Measurements from ENCODE around the gene GDPD3. TPM values are rescaled to one million over a fixed set of nuclear protein-coding genes. Genes with fewer than 3 reads are reported as not detected.
A peak's percentile ranks its signal among the peaks of the same experiment; 100 is the strongest.

The GDPD3 gene
- total and polyA plus RNA-seq, 2 of the 13 experiments (the other 11 are each of a cell fraction or from before 2014, with no cell fraction given): 18.7 to 20.6 TPM

DNA sequence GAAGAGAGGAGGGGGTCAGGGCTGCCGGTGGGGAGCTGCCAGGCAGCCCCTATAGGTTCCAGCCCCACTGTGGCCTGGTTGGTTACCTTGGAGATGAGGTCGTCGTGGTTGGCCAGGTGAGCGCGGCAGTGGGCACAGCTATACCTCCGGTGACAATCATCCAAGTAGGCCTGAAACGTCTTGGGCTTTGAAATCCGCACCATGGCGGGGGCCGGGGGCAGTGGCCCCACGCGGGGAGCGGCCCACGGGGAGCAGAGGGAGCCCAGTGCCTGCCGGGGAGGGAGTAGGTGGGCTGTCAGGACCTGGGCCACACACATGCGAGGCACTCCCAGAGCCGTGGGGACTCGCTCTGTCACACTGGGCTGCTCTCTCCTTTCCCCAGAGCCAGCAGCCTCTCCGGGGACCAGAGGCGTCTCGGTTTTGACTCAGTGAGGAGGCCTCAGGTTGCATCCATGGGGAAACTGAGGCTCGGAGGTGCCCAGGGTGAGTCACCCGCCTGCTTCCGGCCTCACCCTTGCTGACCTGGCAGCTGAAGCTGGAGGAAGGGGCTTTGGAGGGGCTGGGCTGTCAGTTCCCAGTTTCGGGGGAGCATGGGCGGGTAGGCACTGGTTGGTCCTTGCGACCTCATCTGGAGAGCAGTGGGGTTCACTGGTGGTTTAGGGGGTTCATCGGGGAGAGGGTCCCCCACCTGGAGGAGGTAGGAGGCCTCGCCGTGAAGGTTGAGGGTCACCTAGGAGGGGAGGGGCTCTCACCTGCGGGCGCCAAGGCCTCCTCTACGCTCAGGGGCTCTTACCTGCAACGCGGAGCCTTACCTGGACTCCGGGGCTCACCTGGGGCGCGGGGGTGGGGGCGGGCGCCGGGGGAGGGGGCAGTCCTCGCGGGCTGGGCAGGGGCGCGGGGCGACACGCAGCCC lies 17.9 kb downstream of the GDPD3 start:
- Histone ChIP-seq H2AFZ (ENCODE audit: low read length) (no peak overlapping the region), H3K4me1 (ENCODE audit: insufficient read depth, low read length) (peaks cover 51% of the 10 kb centered on the region), H3K9ac (ENCODE audit: insufficient read depth, low read depth, low read length) (peak overlapping the region; percentile 72), H3K27ac (ENCODE audit: extremely low read length, insufficient read depth, low read length) (peak overlapping the region; percentile 38), H4K20me1 (ENCODE audit: insufficient read depth, low read length) (no peaks in the 10 kb centered on the region), H3K4me2 (ENCODE audit: low read depth, low read length) (peak overlapping the region; percentile 96), H3K9me3 (ENCODE audit: low read length) (peaks cover 12% of the 10 kb centered on the region), H3K27me3 (ENCODE audit: control insufficient read depth in 1 of 2, insufficient read depth in 2 of 2, low read length in 2 of 2) (no peaks in the 10 kb centered on the region; a peak in 1 of 5 replicates), H3K4me3 (replicated peaks in 1 of 3; ENCODE audit: insufficient read depth in 1 of 3, low read depth in 2 of 3, low read length in 3 of 3) (peak overlapping the region; percentile 57 to 82 (median 74)), H3K36me3 (replicated peaks in 1 of 2; ENCODE audit: control insufficient read depth in 1 of 2, insufficient read depth in 2 of 2, low read length in 2 of 2) (no peaks in the 10 kb centered on the region; a peak in 1 of 5 replicates), H3K79me2 (ENCODE audit: insufficient read depth, low read length) (no peaks in the 10 kb centered on the region)
- intact Hi-C loops (cut with micrococcal nuclease; ENCODE audit: unreplicated experiment) (no loop called here), in situ Hi-C loops (cut with HindIII; ENCODE audit: extremely low pct_ligation_motif_present, low pct_unique_long_range_greater_than_20kb) (loop anchor here (25.0 kb wide), 1 partner anchor 542 kb away; no protein-coding TSS in a partner anchor)
- 68% methylated on average over 15 of the region's 47 CpGs for WGBS (ENCODE audit: low lambda C conversion rate)
- no peak for ATAC-seq
- ChIA-PET CTCF (ENCODE audit: low intra/inter-chr PET ratio, low total read pairs) (no interaction called here), POLR2A (interaction anchor here (0.6 to 3.0 kb wide), 7 partner anchors 9 to 169 kb away, joined by 3 to 18 read pairs (median 4); partner anchors contain the start of genes ALDOA and PPP4C)
- no peak for FAIRE-seq
- no TSS peak for BruUV-seq (replicated peaks)
- no peak for DNase-seq (ENCODE audit: low spot score)
- TF ChIP-seq ZNF543 (CRISPR knock-in tag; IDR thresholded peaks at IDR 0.05) (0 out of 2 replicates have a peak, but pooled peaks have one; percentile 16), ZNF850 (CRISPR knock-in tag; conservative IDR thresholded peaks at IDR 0.05) (0 out of 2 replicates have a peak, but pooled peaks have one; percentile 65), FOSL2 (CRISPR knock-in tag; IDR thresholded peaks at IDR 0.05) (peak; percentile 64), DR1 (CRISPR knock-in tag; IDR thresholded peaks at IDR 0.05) (no peak), ZMAT3 (CRISPR knock-in tag; conservative IDR thresholded peaks at IDR 0.05) (peak; percentile 65; the same call in 1 of the 2 replicates), RBFOX2 (IDR thresholded peaks at IDR 0.05; ENCODE audit: low read depth, low read length) (0 out of 2 replicates have a peak, but pooled peaks have one; percentile 16), ZFP36 (IDR thresholded peaks at IDR 0.05; ENCODE audit: borderline replicate concordance, low read depth, low read length, partially characterized antibody) (no peak), CREB1 (IDR thresholded peaks at IDR 0.05) (no peak), CREB1 (CRISPR knock-in tag; IDR thresholded peaks at IDR 0.05) (no peak), ZSCAN25 (CRISPR knock-in tag; IDR thresholded peaks at IDR 0.05) (0 out of 2 replicates have a peak, but pooled peaks have one; percentile 26)
- TF ChIP-seq, protein P1, sequence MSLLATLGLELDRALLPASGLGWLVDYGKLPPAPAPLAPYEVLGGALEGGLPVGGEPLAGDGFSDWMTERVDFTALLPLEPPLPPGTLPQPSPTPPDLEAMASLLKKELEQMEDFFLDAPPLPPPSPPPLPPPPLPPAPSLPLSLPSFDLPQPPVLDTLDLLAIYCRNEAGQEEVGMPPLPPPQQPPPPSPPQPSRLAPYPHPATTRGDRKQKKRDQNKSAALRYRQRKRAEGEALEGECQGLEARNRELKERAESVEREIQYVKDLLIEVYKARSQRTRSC (CRISPR knock-in tag; IDR thresholded peaks at IDR 0.05; ENCODE audit: low read depth): no peak
- TF ChIP-seq, protein P2, sequence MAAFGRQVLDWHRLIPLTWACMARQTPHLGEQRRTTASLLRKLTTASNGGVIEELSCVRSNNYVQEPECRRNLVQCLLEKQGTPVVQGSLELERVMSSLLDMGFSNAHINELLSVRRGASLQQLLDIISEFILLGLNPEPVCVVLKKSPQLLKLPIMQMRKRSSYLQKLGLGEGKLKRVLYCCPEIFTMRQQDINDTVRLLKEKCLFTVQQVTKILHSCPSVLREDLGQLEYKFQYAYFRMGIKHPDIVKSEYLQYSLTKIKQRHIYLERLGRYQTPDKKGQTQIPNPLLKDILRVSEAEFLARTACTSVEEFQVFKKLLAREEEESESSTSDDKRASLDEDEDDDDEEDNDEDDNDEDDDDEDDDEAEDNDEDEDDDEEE (CRISPR knock-in tag; IDR thresholded peaks at IDR 0.05): 0 out of 2 replicates have a peak, but pooled peaks have one; percentile 35
- TF ChIP-seq, protein P3, sequence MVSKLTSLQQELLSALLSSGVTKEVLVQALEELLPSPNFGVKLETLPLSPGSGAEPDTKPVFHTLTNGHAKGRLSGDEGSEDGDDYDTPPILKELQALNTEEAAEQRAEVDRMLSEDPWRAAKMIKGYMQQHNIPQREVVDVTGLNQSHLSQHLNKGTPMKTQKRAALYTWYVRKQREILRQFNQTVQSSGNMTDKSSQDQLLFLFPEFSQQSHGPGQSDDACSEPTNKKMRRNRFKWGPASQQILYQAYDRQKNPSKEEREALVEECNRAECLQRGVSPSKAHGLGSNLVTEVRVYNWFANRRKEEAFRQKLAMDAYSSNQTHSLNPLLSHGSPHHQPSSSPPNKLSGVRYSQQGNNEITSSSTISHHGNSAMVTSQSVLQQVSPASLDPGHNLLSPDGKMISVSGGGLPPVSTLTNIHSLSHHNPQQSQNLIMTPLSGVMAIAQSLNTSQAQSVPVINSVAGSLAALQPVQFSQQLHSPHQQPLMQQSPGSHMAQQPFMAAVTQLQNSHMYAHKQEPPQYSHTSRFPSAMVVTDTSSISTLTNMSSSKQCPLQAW (CRISPR knock-in tag; IDR thresholded peaks at IDR 0.05): peak; percentile 53; the same call in 1 of the 2 replicates
- TF ChIP-seq, protein P4, sequence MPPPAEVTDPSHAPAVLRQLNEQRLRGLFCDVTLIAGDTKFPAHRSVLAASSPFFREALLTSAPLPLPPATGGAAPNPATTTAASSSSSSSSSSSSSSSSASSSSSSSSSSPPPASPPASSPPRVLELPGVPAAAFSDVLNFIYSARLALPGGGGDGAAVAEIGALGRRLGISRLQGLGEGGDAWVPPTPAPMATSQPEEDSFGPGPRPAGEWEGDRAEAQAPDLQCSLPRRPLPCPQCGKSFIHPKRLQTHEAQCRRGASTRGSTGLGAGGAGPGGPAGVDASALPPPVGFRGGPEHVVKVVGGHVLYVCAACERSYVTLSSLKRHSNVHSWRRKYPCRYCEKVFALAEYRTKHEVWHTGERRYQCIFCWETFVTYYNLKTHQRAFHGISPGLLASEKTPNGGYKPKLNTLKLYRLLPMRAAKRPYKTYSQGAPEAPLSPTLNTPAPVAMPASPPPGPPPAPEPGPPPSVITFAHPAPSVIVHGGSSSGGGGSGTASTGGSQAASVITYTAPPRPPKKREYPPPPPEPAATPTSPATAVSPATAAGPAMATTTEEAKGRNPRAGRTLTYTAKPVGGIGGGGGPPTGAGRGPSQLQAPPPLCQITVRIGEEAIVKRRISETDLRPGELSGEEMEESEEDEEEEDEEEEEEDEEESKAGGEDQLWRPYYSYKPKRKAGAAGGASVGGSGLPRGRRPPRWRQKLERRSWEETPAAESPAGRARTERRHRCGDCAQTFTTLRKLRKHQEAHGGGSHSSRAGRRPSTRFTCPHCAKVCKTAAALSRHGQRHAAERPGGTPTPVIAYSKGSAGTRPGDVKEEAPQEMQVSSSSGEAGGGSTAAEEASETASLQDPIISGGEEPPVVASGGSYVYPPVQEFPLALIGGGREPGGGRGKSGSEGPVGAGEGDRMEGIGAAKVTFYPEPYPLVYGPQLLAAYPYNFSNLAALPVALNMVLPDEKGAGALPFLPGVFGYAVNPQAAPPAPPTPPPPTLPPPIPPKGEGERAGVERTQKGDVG (CRISPR knock-in tag; IDR thresholded peaks at IDR 0.05; ENCODE audit: borderline replicate concordance): 0 out of 2 replicates have a peak, but pooled peaks have one; percentile 27
- TF ChIP-seq, protein P5, sequence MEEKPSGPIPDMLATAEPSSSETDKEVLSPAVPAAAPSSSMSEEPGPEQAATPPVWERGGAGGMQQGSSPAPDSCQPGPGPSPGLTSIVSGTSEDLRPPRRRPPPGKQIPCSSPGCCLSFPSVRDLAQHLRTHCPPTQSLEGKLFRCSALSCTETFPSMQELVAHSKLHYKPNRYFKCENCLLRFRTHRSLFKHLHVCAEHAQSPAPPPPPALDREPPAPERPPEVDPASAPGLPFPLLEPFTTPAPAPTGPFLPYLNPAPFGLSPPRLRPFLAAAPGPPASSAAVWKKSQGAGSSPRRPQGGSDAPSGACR (CRISPR knock-in tag; IDR thresholded peaks at IDR 0.05): 0 out of 2 replicates have a peak, but pooled peaks have one; percentile 12

Measured in HepG2 (cell line).